Muscle of leg (tissue), 11 donors: ENCODE results near the gene USP43. TPM values are rescaled to one million over a fixed set of nuclear protein-coding genes. Genes with fewer than 3 reads are reported as not detected.
A peak's percentile ranks its signal among the peaks of the same experiment; 100 is the strongest.

Experiments used
- DNase-seq: peaks from one replicate; pipeline ENCODE4 v3.0.0; 2013
- H3K27ac ChIP-seq: one replicate; pipeline ENCODE4 v1.5.1; 2013; ENCODE audit warnings: mild to moderate bottlenecking, low read length, control low read depth
- H3K27me3 ChIP-seq: one replicate; pipeline ENCODE4 v1.6.1; 2013; ENCODE audit warnings: low read length; ENCODE audit not compliant: control insufficient read depth, insufficient read depth
- H3K36me3 ChIP-seq: one replicate; pipeline ENCODE4 v1.6.1; 2013; ENCODE audit warnings: low read length; ENCODE audit not compliant: control insufficient read depth, insufficient read depth
- H3K4me1 ChIP-seq: one replicate; pipeline ENCODE4 v1.6.1; 2013; ENCODE audit warnings: low read length; ENCODE audit not compliant: control insufficient read depth, insufficient read depth
- H3K4me3 ChIP-seq: one replicate; pipeline ENCODE4 v1.5.1; 2013; ENCODE audit warnings: low read length, control low read depth
- H3K9me3 ChIP-seq: replicated peaks from 2 replicates; pipeline ENCODE4 v1.6.1; 2013; ENCODE audit warnings: low read depth, low read length; ENCODE audit not compliant: control insufficient read depth
- WGBS: methylation state at CpG from one replicate; pipeline ENCODE4 v1.1.5; 2013; ENCODE audit warnings: missing lambda C conversion rate; ENCODE audit not compliant: insufficient coverage; 5-methylcytosine and 5-hydroxymethylcytosine counted together
- polyA plus RNA-seq, 8 donors: library from polyadenylated mRNA; unstranded; fragments of 120-200 nt; gene quantifications; one replicate each; pipeline versions ENCODE4 v1.2.1 to v1.2.3, GENCODE V29; 2013; ENCODE audit warnings: inconsistent platforms in 1 of 8, low replicate concordance in 1 of 8; ENCODE audit not compliant: insufficient read length in 8 of 8, insufficient read depth in 1 of 8
- total RNA-seq: library from RNA; stranded (reverse); fragments of 120-200 nt; gene quantifications from one replicate; pipeline ENCODE4 v1.2.4, GENCODE V29; 2013

The USP43 gene
- total and polyA plus RNA-seq, 9 donors = 0.28 to 0.94 (median 0.48) TPM

DNA sequence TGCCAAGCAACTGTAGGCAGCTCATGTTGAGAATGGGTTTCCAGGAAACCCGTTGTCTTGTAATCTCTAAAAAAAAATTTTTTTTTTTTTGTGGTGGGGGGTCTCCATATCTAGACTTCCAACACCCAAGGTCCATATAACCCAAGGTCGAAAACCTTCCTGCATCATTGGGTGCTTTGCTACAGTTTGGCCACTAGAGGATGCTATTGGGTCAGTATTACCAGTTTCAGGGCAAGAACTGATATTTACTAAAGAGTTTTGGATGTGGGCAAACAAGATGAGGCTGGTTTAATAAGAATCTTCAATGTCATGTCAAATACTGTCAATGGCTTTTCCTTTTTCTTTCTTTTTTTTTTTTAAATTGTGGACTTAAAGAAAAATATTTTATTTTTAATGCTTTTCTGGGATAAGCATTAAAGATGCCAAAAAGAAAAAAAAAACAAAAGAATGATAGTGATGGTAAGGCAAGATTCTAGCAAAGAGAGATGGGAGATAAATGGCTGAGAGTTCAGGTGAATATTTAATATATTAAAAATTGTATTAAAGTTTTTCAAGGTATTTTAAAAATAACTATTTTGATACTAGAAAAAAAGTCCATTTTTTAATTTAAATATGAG lies 83.8 kb downstream of the USP43 start:
- H3K27me3 ChIP-seq = no peaks in the 10 kb centered on the region
- H3K9me3 ChIP-seq = no peaks in the 10 kb centered on the region
- no CpG with 5 or more reads among the region's 2 CpGs for WGBS
- H3K27ac ChIP-seq = no peak overlapping the region
- no peak overlapping the region for H3K4me3 ChIP-seq
- H3K36me3 ChIP-seq = no peaks in the 10 kb centered on the region
- H3K4me1 ChIP-seq = peaks cover 4% of the 10 kb centered on the region
- peak; percentile 69 for DNase-seq

DNA sequence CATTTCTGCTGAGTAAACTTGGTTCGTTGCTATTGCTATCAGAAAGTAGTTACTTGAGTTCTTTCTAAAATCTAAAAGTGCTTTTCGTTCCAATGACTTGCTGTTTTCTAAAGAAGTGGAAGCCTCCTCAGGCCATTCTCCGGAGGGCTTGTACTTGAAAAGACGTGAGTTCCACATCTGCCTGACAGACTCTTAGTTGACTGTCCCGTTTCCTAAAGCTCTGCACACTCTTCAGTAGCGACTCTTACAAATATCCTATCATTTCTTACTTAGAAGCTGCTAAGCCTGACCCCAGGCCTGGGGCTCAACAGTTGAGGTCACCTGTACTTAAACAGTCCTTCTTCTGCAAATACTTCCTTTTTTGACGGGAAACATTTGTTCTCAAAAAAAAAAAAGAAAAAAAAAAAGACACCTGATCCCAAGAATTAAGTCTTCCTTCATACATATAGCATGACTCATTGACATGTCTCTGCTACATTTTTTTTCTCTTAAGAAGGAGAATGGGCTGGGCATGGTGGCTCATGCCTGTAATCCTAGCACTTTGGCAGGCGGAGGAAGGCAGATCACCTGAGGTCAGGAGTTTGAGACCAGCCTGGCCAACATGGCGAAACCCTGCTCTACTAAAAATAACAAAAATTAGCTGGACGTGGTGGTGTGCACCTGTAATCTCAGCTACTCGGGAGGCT lies 84.6 kb downstream of the USP43 start:
- Histone ChIP-seq H3K27ac (no peak overlapping the region), H3K36me3 (no peaks in the 10 kb centered on the region), H3K27me3 (no peaks in the 10 kb centered on the region), H3K4me3 (no peak overlapping the region), H3K9me3 (no peaks in the 10 kb centered on the region), H3K4me1 (peaks cover 4% of the 10 kb centered on the region)
- no peak for DNase-seq
- 65% methylated on average over 10 of the region's 11 CpGs for WGBS

DNA sequence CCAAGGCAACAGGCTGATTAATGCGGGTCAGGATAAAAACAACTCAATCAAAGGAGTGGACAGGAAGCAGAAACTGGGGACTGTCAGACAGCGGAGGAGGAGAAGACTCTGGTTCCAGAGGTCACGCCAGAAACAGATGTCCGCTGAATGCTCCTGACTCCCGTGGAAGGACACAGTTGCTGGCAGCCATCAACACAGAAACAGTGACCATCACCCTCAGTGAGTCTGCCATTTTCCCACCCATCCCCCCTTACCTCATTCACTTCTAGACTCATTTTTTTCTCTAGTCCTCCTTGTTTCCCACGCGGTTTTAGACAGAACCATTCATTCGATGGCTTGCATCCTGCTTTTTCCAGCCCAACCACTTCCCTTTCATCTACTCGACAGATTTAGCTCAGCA lies 105.2 kb downstream of the USP43 start:
- WGBS = 53% methylated on average over 9 of the region's 9 CpGs
- H3K27me3 ChIP-seq = peaks cover 2% of the 10 kb centered on the region
- H3K27ac ChIP-seq = no peak overlapping the region

DNA sequence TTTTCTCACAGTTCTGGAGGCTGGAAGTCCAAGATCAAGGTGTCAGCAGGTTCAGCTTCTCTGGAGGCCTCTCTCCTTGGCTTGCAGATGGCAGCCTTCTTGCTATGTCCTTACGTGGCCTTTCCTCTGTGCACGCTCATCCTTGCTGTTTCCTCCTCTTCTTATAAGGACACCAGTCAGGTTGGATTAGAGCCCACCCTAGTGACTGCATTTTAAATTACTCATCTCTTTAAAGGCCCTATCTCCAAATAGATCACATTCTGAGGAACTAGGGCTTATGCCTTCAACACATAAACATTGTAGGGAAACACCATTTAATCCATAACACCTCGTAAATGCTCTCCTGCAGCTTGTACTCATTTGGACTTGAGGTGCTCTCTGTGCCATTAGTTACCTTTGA lies 109.8 kb downstream of the USP43 start:
- 33% methylated on average over 2 of the region's 3 CpGs for WGBS
- no peak for DNase-seq
- Histone ChIP-seq H3K4me3 (no peak overlapping the region), H3K27ac (no peak overlapping the region), H3K27me3 (peaks cover 2% of the 10 kb centered on the region), H3K36me3 (no peaks in the 10 kb centered on the region), H3K9me3 (no peaks in the 10 kb centered on the region), H3K4me1 (no peaks in the 10 kb centered on the region)

More for the DNA sequence above, 105.2 kb downstream of the USP43 start:
- Histone ChIP-seq H3K9me3 (no peaks in the 10 kb centered on the region), H3K36me3 (no peaks in the 10 kb centered on the region), H3K4me1 (no peaks in the 10 kb centered on the region), H3K4me3 (no peak overlapping the region)
- no peak for DNase-seq

DNA sequence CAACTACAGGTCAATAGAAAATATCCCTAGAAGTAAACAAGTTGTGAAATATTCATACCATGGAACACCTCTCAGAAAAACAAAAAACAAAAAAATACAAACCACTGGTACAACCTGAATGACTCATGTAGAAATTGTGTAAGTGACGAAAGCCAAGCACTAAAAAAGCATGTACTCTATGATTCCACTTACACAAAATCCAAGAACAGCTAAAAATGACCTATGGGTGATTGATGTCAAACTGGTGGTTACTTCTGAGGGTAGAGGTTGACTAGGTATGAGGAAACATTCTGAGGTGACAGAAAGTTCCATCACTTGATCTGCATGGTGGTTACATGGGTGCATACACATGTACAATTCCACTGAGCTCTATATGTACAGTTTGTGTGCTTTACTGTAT lies 114.9 kb downstream of the USP43 start:
- Histone ChIP-seq H3K27ac (no peak overlapping the region), H3K4me1 (no peaks in the 10 kb centered on the region), H3K9me3 (no peaks in the 10 kb centered on the region), H3K36me3 (no peaks in the 10 kb centered on the region), H3K4me3 (no peak overlapping the region), H3K27me3 (peaks cover 6% of the 10 kb centered on the region)
- DNase-seq = no peak
- WGBS = no CpG with 5 or more reads among the region's 1 CpG

DNA sequence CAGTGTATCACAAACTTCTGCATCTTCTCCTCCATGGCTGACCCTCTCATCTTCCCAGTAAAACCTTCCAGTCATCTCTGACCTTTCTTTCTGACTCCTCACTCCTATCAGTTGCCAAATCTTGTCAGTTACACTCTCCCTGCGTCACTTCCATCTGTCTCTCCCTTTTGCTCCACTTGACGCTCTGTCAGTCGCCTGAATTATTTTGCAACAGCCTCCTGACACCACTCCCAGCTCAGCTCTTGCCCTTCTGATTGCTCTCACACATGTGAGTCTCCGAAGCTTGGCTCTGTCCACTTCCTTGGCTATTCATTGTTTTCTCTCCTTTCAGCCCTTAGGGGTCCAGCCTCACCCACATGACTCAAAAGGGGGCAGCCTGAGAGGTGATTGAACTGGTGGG lies 118.3 kb downstream of the USP43 start:
- peaks cover 5% of the 10 kb centered on the region for H3K4me1 ChIP-seq
- no peaks in the 10 kb centered on the region for H3K36me3 ChIP-seq
- WGBS = 28% methylated on average over 3 of the region's 4 CpGs
- peaks cover 11% of the 10 kb centered on the region for H3K27me3 ChIP-seq
- no peak for DNase-seq
- no peak overlapping the region for H3K4me3 ChIP-seq
- H3K27ac ChIP-seq = no peak overlapping the region
- H3K9me3 ChIP-seq = no peaks in the 10 kb centered on the region

DNA sequence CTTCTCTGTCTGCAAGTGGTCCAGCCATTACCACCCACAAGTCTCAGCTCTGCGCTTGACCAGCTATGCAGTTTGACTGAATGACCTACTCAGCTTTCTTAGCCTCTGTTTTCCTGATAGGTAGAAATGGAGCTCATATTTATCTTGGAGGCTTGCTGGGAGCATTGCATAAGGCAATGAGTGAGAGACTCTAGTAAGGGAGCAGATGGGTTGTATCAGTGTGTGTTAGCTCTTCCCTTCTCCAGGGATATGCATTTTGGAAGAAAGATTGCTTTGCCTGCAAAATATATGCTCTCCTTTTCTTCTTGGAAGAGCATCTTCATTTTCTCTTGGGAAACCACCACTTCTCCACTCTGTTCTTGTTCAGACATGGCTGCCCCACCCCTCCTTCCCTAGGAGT lies 120.0 kb downstream of the USP43 start:
- H3K4me3 ChIP-seq = no peak overlapping the region
- no peaks in the 10 kb centered on the region for H3K9me3 ChIP-seq
- no peak overlapping the region for H3K27ac ChIP-seq
- no peaks in the 10 kb centered on the region for H3K36me3 ChIP-seq
- WGBS = no CpG with 5 or more reads among the region's 1 CpG
- DNase-seq = no peak
- peaks cover 5% of the 10 kb centered on the region for H3K4me1 ChIP-seq
- peaks cover 11% of the 10 kb centered on the region for H3K27me3 ChIP-seq

DNA sequence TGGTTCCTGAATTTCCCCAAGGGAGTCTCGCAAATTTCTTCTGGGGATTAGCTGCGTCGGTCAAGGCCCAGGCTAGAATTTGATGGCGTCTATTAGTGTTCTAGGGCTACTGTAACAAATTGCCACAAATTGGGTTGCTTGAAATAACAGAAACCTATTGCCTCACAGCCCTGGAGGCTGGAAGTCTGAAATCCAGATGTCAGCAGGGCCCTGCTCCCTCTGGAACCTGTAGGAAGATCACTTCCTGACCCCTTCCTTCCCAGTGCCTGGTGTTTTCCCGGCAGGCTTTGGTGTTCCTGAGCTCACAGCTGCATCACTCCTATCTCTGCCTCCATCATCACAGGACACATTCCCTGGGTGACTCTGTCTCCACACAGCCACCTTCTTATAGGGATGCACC lies 121.7 kb downstream of the USP43 start:
- H3K27ac ChIP-seq = no peak overlapping the region
- no peak overlapping the region for H3K4me3 ChIP-seq
- peaks cover 11% of the 10 kb centered on the region for H3K27me3 ChIP-seq
- H3K9me3 ChIP-seq = no peaks in the 10 kb centered on the region
- H3K4me1 ChIP-seq = peaks cover 5% of the 10 kb centered on the region
- DNase-seq = peak; percentile 21
- no peaks in the 10 kb centered on the region for H3K36me3 ChIP-seq
- WGBS = 37% methylated on average over 5 of the region's 5 CpGs

DNA sequence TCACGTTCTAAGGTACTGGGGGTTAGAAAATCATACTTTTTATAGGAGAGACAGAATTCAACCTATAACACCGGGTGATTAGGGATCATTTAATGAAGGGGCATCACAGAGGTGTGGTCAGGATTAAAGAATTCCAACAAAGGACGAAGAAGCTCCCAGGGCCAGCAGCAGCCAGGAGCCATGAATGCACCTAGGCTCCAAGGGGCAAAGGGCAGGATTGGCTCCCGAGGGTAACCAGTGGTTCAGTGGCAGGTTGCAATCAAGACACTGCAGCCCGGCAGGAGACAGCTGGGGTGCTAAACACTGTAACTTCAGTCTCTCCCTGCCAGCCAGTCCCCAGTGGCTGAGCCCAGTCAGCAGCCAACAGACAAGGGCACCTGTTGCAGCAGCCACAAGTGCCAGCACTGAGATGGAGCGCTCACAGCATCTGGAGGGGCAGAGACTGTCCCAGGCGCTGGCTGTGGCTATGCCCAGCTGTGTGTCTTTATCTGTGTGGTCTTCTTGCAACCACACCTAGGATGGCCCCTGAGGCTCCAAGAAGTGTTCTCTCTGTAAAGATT lies 122.2 kb downstream of the USP43 start:
- WGBS = 81% methylated on average over 4 of the region's 7 CpGs
- Histone ChIP-seq H3K36me3 (no peaks in the 10 kb centered on the region), H3K4me3 (no peak overlapping the region), H3K27ac (no peak overlapping the region), H3K27me3 (peaks cover 11% of the 10 kb centered on the region), H3K9me3 (no peaks in the 10 kb centered on the region), H3K4me1 (peaks cover 5% of the 10 kb centered on the region)
- peak; percentile 49 for DNase-seq

DNA sequence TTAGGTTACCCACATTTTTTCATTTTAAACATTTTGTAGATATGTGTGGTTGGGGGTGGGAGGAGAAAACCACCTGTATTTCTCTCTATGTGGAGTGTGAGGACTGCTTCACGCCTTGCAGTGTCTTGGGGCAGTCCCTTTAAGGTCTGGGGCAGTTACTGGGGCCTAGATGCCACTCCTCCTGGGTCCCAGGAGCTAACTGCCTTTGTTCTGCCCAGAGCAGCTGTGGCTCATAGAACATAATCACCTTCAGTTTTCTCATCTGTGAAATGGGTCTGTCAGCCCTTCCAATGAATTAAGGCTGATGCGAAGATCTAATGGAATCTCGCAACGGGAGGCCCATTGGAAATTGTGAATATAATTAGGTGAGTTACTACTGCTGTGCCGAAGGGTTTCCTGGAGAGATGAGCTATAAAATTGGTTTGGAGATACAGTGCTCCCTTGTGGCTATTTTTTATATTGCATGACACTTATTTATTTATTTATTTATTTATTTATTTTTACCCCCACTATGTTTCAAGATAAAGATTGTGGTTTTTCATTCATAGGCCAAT lies 123.1 kb downstream of the USP43 start:
- Histone ChIP-seq H3K36me3 (no peaks in the 10 kb centered on the region), H3K9me3 (no peaks in the 10 kb centered on the region), H3K4me3 (no peak overlapping the region), H3K4me1 (peaks cover 5% of the 10 kb centered on the region), H3K27ac (no peak overlapping the region), H3K27me3 (peaks cover 11% of the 10 kb centered on the region)
- WGBS = 23% methylated on average over 4 of the region's 5 CpGs
- DNase-seq = peak; percentile 18
